GM06990 (cell line): Measurements from ENCODE around the gene SLC25A47.

ENCODE experiments used
- DNase-seq: peaks from one replicate; pipeline ENCODE4 v3.0.0-alpha.2; 2011; ENCODE audit not compliant: insufficient read length; ENCODE audit errors: extremely low read depth
- H3K27me3 ChIP-seq: replicated peaks from 2 replicates; pipeline ENCODE4 v1.6.0; 2011; ENCODE audit warnings: low read length; ENCODE audit not compliant: control insufficient read depth, insufficient read depth
- H3K36me3 ChIP-seq: 2 replicates; pipeline ENCODE4 v1.5.1; 2011; ENCODE audit warnings: low read length; ENCODE audit not compliant: control insufficient read depth, insufficient read depth
- H3K4me3 ChIP-seq: replicated peaks from 2 replicates; pipeline ENCODE4 v1.5.1; 2011; ENCODE audit warnings: low read depth, mild to moderate bottlenecking, control low read depth, low read length
- TF ChIP-seq, protein P1 (sequence below): IDR thresholded peaks from 2 replicates; pipeline ENCODE4 v1.5.1; 2011; ENCODE audit warnings: low read length, control low read depth, mild to moderate bottlenecking, inconsistent platforms; ENCODE audit not compliant: insufficient read depth, poor library complexity, severe bottlenecking

Gene SLC25A47

DNA sequence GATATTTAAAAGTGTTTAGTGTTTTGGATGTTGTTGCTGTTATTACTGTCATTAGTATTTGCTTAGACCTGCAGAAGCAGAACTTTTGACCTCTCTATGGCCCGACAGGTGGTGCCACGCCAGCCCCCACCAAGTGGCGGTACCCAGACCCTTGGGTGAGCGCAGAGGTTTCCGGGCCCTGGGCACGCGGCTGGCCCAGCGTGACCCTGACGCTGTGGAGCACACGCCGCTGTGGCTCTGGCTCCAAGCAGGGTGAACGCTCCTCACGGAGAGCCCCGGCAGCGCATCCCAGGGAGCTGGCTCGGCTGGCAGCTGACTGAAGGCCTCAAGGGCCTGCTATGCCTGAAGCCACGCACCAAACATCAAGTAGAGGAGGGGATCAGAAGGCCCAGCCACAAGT lies 22.6 kb downstream of the SLC25A47 start:
- TF ChIP-seq, protein P1, sequence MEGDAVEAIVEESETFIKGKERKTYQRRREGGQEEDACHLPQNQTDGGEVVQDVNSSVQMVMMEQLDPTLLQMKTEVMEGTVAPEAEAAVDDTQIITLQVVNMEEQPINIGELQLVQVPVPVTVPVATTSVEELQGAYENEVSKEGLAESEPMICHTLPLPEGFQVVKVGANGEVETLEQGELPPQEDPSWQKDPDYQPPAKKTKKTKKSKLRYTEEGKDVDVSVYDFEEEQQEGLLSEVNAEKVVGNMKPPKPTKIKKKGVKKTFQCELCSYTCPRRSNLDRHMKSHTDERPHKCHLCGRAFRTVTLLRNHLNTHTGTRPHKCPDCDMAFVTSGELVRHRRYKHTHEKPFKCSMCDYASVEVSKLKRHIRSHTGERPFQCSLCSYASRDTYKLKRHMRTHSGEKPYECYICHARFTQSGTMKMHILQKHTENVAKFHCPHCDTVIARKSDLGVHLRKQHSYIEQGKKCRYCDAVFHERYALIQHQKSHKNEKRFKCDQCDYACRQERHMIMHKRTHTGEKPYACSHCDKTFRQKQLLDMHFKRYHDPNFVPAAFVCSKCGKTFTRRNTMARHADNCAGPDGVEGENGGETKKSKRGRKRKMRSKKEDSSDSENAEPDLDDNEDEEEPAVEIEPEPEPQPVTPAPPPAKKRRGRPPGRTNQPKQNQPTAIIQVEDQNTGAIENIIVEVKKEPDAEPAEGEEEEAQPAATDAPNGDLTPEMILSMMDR, result no peak
- Histone ChIP-seq H3K27me3 (no peaks in the 10 kb centered on the region), H3K4me3 (no peak overlapping the region), H3K36me3 (peaks cover 43% of the 10 kb centered on the region)
- DNase-seq, result no peak

DNA sequence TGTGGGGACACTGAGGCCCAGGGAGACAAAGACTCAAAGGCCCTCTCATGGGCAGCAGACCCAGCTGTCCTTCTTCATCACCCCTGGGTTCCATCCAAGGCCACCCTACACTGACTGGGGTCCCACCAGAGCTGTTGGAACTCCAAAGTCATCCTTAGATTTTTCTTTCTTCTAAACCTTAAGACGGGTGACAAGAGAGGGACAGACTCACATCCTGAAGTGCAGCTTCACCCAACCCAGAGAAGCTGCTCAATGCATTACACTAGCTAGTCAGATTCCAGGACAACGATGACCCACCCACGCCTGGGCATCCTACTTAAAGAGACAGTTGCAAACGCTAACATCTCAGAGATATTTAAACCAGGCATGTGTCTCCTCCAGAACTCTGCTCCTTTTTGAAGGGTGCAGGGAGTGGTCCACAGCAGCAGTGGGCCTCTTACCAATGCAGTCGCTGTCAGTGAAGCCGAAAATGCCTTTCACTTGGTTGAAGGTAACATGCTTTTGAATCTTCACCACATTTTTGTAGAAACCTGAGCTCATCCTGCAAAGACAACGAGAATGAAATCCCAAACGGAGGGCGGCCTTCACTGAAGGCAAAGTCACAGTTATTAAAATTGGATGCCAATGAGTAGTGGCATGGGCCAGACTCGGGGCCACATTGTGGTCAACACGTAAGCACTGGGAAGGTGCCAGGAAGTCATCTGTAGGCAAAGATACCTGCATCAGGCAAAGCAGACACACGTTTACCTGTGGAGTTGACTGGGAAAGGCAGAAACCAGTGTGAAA lies 23.4 kb downstream of the SLC25A47 start:
- H3K27me3 ChIP-seq, result no peaks in the 10 kb centered on the region
- TF ChIP-seq, protein P1, result no peak
- no peak overlapping the region for H3K4me3 ChIP-seq
- peaks cover 46% of the 10 kb centered on the region for H3K36me3 ChIP-seq
- DNase-seq, result no peak

DNA sequence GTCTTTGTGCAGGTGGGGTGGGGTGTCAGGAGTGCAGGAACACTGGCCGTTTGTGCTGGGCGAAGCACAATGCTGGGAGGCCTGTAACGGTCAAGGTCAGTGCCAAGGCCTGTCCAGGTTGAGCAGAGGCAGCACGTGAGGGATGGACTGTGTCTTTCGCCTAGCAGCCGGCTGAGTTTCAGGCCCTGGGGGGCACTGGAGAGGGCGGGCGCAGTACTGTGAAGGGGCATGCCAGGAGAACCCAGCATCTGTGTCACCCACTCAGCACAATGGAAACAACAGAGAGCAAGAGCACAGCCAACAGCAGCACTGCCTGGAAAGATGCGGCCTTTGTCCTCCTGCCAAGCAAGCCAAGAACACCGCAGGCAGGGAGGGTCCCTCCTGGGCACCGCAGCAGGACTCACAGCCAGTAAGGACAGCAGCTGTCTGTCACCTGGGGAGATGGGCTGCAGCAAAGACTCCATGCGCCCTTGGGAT lies 25.2 kb downstream of the SLC25A47 start:
- TF ChIP-seq, protein P1, result no peak
- peaks cover 44% of the 10 kb centered on the region for H3K36me3 ChIP-seq
- H3K27me3 ChIP-seq, result no peaks in the 10 kb centered on the region
- no peak for DNase-seq
- H3K4me3 ChIP-seq, result no peak overlapping the region

DNA sequence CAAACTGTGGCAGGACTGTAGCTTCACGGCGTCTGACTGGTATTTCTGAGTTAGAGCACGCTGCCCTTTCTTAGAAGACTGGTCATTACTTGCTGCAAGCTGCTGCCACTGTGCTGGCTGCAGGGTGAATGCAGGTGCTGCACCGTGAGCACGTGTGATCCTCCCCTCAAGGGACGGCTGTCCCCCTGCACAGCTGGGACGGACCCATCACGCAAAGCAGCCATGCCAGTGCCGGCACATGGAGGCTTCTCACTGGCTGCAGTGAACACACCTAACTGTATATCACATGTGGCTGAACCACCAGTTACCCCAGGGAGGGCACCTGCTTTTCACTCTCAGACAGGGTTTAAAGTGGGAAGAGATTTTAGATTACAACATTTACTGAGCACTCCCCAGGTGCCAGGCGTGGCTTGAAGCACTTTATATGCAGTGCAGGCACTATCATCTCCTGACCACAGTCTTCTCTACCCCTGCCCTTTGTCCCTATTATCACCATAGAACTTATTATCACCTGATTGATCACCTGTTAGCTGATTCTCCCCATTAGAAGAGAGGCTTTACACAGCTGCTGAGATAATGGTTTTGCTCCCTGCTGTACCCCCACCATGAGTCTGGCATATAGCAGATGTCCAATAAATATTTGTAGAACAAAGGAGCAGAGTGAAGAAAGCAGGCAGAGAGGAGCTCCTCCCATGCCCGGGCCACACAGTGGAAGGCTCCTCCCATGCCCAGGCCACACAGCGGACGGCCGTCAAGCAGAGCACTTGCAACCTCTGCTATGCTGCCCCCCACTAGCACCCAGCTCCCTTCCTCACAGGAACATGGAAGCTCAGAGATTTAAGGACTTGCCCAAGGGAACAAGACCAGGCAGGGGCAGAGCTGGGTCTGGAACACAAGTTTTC lies 25.9 kb downstream of the SLC25A47 start:
- H3K4me3 ChIP-seq, result no peak overlapping the region
- H3K27me3 ChIP-seq, result no peaks in the 10 kb centered on the region
- TF ChIP-seq, protein P1, result no peak
- DNase-seq, result no peak
- H3K36me3 ChIP-seq, result peaks cover 50% of the 10 kb centered on the region

DNA sequence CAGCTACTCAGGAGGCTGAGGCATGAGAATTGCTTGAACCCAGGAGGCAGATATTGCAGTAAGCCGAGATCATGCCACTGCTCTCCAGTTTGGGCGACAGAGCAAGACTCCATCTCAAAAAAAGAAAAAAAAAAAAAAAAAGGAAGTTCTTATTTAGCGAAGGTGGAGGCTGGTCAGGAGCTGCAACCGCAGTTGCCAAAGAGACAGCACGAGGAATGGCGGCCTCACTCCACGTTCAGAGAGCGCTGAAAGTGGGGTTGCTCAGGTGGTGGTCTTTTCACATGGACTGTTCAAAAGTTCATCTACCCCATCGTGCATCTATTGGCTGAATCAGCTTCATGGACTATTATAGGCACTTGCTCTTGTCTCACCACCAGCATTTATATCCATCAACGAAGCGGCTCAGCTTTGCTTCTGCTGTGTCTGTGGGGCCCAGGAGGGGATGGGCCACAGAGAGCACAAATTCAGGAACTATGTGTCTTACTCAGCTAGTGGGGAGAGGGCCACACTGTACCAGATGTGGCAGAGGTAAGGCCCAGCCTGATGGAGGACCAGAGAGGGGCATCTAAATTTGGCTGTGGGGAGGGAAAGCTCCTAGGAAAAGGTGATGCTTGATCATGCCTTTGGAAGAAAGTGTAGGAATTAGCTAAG lies 27.3 kb downstream of the SLC25A47 start:
- Histone ChIP-seq H3K36me3 (peaks cover 54% of the 10 kb centered on the region), H3K27me3 (no peaks in the 10 kb centered on the region), H3K4me3 (no peak overlapping the region)
- no peak for DNase-seq
- TF ChIP-seq, protein P1, result no peak
